GM21526 (cell line): ENCODE measurements around the gene CACNA1D.

Experiments used
- ATAC-seq: cut with Tn5 transposase; IDR thresholded peaks from one replicate; pipeline ENCODE4 v1.9.1; 2021; ENCODE audit warnings: moderate library complexity; ENCODE audit not compliant: unreplicated experiment, low FRiP score

CACNA1D gene

GRCh38 chr3:53813876-53814275 lies 319.5 kb downstream of the CACNA1D start:
- no peak for ATAC-seq

GRCh38 chr3:53815067-53815466 lies 320.7 kb downstream of the CACNA1D start:
- no peak for ATAC-seq

- no peak for ATAC-seq
Measured at GRCh38 chr3:53815651-53816050, 321.2 kb downstream of the CACNA1D start.

DNA sequence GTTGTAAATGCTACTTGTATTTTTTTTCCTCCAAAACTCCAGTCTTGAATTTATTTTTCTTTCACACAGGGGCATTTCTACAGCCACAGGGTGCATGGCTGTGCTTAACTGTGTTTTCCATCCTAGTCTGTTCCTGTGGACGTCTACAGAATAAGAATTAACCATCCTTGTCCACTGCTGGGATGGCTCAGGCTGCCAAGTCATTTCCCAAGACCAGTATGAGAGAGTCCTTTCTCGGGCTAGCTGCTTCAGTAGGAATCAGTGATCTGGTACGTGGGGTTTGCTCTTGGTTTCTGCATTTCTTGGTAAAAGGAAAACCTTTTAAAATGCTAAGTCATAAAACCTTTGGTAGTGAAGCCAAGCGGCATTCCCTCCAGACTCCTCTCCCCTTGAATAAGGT lies 322.0 kb downstream of the CACNA1D start:
- ATAC-seq, result no peak

DNA sequence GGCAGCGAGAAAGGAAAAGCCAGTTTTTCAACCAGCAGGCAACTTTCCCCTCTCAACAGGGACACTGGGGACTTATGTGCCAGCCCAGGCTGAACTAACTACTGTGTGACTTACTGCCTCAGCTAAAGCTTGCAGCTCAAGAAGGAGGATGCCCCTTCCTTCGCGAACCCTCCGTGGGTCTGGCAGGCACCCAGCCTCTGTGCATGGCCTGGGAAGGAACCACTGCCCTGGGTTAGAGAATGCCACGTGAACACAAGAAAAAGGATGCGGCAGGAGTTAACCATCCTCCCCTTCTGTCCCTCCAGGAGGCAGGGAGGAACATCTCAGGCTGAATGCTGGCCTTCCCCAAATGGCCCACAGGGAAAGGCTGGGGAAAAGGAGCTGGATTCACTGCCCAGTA lies 322.8 kb downstream of the CACNA1D start:
- ATAC-seq, result no peak

- no peak for ATAC-seq
Measured at GRCh38 chr3:53817809-53818208, 323.4 kb downstream of the CACNA1D start.

- no peak for ATAC-seq
Measured at GRCh38 chr3:53818221-53819162, 324.1 kb downstream of the CACNA1D start.

- ATAC-seq, result no peak
Measured at GRCh38 chr3:53819163-53819868, 324.9 kb downstream of the CACNA1D start.

DNA sequence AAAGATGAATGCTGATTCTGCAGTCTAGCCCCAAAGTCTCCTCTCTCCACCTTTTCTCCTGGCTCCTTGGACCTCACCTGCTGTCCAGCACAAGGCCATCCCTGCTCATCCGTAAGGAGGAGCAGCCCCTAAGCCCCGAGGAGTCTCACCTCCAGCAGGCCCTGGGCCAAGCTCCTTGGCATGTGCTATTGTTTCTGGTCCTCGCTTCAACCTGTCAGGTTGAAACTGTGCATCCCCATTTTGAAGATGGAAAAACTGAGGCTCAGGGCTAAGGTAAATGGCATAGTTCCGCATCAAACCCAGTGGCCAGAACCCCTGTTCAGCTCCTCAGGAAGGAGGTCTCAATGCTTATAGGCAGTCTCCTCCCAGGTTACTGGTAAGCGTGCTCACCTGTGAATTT lies 325.7 kb downstream of the CACNA1D start:
- no peak for ATAC-seq

DNA sequence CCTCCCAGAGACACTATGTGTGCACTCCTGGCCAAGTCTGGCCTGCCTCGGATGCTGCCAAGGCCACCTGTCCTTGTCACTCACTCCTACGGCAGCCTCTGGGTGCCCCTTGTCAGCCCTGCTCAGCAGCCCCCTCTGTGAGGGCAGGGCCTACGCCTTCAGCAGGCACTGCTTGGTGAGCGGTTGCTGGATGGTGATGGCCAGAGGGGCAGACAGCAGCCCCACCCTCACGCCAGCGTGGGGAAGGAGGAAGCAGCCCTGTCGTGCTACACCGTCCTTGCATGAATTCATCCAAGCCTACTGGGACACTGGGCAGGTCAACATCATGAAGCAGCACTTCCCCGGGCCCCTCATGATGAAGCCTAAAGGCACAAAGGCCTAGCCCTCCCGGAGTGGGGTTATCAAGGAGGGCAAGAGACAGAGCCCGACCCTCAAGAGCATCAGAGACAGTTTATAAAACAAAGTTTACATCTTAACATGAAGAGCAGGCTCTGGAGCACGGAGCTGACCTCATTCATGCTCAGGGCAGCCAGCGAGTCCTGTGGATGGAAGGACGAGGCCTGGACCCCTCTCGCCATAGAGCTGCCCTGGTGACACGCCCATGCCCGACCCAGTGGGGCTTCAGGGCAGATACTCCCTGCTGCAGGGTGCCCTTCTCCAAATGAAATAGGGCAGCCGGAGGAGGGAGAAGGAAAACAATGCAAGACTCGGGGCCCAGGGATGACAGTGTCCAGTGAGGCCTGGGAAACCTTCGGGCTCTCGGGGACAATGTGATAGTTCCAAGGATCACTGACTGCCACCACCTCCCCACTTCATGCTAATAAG lies 326.6 kb downstream of the CACNA1D start:
- ATAC-seq, result no peak

GRCh38 chr3:53821631-53822121 lies 327.3 kb downstream of the CACNA1D start:
- ATAC-seq, result peak; percentile 63

- ATAC-seq, result no peak
Measured at GRCh38 chr3:53822331-53822741, 327.9 kb downstream of the CACNA1D start.

DNA sequence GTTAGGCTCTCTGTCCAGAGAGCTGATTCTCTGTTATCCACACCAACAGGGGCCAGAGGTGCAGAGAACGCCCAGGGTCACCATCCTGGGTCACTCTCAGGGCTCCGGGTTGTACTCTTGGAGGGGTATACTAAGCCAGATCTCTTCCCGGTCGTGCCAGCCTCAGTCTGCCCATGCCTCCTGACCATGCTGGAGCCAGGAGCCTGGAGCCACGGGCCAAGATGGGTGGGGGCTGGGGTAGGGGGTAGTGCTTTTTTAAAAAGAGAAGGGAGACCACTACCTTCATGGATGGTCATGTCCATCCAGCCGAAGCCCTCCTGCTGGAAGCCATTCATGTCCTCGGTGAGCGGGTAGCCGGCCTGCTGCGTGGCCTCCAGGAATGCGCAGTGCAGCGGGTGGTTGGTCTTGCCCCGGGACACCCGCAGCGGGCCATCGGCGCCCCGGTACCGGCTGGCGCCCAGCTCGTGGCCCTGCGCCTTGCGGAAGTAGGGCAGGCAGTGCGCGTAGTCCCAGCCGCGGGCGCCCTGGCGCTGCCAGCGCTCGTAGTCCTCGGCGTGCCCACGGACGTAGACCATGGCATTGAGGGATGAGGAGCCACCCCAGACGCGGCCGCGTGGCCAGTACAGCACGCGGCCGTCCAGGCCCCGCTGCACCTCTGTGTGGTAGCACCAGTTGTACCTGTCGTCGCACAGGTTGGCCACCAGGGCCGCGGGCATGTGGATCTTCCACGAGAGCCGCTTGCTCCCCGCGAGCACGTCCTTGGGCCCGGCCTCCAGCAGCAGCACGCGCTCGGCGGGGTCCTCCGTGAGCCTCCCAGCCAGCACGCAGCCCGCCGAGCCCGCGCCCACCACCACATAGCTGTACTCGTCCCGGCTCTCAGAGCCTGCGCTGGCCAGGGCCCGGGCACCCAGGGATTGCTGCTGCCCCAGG lies 328.9 kb downstream of the CACNA1D start:
- no peak for ATAC-seq

DNA sequence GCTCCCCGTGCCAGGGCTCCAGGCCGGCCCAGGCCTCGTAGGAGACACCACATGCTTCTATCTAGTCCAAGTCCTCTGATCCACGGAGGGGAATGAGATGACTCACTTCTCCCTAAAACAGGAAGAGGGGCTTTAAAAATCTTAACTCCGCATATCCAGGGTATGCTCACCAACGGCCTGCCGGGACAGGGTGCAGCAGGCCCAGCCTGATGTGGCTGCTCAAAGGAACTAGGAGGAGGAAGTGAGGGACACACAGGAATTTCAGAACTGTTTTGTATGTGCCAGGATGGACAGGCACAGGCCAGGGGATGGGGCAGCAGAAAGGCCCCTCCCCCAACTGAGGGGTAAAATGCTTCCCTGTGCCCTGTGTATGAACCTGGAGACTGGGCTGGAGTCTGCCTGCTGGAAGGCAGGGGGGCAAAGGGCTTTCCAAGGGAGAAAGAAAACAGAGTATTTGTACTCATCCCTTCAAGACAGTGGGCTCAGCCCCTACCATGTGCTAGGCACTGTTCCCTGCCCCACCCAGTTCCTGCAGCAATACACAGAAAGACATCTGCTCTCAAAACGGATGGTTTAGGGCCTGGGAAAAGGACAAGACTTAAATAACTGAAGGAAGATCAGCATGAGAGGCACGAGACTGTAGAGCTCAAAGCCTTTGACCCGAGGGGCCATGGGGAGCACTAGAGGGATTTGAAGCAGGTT lies 329.7 kb downstream of the CACNA1D start:
- no peak for ATAC-seq

DNA sequence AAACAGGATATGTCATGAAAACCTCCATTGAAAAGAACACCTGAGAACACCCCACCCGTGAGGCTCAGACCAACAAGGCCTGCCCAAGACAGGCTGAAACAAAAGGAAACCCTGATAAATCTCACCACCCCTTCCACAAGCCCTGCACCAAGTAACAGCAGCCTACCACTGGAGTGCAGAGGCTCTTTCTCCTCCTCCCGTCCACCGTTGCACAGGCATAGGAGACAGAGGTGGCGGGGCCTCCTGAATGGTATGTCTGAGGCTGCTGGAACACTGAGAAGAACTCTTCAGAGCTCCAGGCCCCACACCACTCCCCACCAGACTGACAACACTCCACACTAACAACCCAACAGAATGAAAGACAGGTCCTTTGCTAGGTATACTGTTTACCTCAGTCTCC lies 330.4 kb downstream of the CACNA1D start:
- no peak for ATAC-seq

DNA sequence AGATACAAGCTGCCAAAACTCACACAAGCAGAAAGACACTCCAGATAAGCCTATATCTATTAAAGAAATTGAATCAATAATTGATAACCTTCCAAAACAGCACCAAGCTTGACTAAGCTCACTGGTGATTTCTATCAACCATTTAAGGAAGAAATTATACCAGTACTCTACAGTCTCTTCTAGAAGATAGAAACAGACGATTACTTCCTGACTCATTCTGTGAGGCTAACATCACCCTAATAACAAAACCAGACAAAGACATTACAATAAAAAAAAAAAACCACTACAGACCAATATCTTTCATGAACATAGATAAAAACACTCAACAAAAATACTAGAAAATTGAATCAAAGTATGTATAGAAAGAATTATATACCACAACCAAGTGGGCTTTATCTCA lies 331.6 kb downstream of the CACNA1D start:
- ATAC-seq, result no peak

DNA sequence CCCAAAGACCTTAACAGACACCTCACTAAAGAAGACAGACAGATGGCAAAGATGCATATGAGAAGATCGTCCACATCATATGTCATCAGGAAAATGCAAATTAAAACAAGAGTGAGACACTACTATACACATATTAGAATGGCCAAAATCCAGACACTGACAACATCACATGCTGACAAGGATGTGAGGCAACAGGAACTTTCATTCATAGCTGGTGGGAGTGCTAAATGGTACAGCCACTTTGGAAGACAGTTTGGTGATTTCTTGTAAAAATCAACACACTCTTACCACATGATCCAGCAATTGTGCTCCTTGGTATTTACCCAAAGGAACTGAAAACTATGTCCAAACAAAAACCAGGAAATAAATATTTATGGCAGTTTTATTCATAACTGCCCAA lies 334.2 kb downstream of the CACNA1D start:
- no peak for ATAC-seq

GRCh38 chr3:53829605-53830004 lies 335.2 kb downstream of the CACNA1D start:
- no peak for ATAC-seq

- ATAC-seq, result no peak
Measured at GRCh38 chr3:53830944-53831343, 336.5 kb downstream of the CACNA1D start.
